OCI-M1 (cell line): ENCODE results near the gene IL3RA.

Source experiments
- DNase-seq: peaks from one replicate; lab custom pipeline; 2025; lab: John Stamatoyannopoulos, UW

The IL3RA gene

DNA sequence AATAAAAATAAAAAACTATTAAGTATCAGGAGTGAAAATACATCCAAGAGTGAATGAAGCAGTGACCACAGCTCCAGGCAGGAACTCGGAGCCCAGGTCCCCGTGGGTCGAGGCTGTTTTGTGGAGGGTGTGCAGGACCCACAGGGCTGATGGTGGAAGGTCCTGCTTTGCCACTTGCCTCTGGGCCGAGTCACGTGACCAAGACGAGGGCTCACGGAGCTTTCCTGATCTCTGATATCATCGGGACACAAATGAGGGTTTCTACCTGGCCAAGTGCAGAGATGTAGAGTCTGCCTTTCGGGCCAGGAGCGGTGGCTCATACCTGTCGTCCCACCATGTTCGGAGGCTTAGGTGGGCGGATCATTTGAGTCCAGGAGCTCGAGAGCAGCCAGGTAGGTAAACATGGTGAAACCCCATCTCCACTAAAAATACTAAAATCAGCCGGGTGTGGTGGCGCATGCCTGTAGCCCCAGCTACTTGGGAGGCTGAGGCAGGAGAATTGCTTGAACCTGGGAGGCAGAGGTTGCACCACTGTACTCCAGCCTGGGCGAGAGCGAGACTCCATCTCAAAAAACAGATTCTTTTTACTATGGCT, 48.2 kb downstream of the IL3RA start:
- no peak for DNase-seq

DNA sequence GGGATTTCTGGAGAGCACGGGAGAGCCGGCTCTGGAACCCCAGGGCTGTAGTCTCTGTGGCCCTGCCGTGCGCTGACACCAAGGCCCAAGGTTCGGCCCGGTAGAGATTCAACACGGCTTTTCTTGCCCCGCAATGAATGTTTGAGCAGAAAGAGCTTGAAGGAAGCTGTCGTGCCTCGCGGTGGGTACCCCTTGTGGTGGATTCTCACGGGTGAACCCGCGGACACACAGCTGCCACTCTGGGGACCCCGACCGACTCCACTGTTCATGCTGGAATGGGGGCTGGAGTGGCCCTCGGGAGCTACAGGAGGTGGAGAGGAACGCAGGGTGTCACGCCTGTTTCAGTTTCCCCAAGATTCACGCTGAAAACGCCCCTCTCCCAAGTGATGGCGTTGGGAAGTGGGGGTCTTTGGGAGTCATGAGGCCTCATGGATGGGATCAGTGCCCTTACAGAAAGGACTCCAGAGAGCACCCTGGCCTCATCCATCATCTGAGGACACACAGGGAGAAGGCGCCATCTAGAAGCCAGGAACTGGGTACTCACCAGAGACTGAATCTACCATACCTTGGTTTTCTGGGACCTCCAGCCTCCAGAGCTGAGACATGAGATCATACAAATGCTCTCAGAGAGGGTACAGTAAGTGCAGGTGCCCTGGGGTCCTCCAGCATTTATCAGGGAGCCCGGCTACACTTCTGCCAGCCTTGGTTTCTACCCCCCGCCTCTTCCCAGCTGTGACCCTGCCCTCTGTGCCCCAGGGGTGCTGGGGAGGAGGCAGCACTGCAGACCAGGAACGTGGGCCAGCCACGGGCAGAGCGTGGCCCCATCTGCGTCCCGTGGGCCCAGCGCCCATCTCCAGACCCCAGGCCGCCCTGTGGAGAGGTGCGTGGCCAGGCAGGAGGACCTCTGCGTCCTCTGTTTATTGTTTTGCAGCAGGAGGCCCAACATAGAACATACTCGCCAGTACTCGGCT, 49.0 kb downstream of the IL3RA start:
- DNase-seq = no peak

DNA sequence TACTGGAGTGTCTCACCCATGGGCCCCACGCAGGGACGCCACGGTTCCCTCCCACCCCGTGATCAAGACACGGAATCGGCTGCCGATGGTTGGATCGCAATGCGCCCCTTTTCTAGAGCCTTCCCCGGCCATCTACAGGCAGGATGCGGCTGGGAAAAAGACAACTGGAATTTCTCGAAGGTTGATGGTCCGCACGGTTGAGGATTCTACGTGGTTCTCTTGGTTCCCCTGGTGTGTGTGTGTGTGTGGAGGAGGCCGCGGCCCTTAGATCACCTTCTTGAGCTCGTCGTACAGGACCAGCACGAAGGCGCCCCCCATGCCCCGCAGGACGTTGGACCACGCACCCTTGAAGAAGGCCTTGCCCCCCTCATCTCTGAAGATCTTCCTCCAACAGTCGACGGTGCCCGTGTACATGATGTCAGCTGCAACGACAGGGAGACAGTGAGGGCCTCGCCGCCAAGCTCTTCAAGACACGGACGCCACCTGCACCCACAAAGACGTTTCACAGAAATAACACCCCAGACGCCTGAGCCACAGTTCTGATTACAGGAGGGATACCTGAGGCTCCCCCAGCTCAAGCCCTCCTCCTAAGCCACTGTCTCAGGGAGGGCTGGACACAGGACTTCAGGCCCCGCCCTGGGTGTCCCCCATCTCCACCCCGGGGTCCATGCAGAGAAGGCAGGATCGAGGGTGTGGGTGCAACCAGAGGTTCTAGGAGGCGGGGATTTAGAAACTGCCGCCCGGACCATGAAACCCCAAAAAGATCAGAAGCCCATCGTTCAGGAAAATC, 49.9 kb downstream of the IL3RA start:
- DNase-seq = no peak

DNA sequence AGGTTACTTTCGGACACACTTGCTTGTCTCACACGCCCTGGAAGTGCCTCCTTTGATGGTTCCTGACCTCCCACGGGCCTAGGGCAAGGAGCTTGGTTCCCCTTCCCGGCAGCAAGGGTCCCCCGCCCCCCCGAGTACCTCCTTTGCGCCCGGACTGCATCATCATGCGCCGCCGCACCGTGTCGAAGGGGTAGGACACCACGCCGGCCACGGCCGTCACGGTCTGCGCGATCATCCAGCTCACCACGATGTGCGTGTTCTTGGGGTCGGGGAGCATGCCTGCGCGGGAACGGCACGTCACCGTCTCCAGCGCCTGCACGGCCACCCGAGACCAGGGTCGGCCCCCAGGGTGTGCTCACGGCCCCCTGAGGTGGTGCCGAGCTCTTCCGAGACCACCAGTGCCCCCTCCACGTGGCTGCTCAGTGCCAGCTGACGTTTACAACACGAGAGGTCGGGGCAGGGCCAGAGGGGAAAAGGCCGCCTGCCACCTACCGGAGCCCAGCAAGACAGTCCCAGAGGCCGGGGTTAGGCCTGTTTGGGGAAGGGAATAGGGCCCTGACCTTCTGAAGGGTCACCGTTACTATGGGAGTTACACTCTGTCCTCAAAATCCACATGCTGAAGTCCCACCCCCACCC, 50.7 kb downstream of the IL3RA start:
- DNase-seq = no peak

DNA sequence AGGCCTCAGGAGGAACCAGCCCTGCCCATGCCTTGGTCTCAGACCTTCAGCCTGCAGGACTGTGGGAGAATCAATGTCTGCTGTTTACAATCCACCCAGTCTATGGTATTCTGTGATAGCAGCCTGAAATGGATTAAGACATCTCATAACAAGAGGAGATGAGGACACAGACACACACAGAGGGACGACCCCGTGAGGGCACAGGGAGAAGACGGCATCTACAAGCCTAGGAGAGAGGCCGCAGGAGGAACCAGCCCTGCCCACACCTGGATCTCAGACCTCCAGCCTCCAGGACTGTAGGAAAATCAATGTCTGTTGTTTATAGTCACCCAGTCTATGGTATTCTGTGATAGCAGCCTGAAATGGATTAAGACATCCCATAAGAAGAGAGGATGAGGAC, 52.1 kb downstream of the IL3RA start:
- DNase-seq = no peak

DNA sequence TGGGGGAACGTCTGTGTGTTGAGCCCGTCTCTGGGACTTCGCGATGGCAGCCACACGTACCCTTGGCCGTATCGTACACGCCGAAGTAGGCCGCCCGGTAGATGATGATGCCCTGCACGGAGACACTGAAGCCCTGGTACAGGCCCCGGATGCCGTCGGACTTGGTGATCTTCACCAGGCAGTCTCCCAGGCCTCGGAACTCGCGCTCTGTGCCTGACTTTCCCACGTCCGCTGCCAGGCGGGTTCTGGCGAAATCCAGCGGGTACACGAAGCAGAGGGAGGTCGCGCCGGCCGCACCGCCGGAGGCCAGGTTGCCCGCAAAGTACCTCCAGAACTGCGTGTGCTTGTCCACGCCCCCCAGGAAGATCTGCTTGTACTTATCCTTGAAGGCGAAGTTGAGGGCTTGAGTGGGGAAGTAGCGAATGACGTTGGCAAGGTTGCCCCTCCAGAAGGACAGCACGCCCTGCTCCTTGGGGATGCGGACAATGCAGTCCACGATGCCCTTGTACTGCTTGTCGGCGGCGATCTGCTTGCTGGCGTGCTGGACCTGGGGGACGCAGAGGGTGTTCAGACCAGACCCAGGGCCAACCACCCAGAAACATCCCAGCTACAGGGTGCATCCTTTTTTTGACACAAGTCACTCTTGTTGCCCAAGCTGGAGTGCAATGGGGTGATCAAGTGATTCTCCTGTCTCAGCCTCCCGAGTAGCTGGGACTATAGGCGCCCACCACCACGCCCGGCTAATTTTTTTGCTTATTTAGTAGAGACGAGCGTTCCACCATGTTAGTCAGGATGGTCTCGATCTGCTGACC, 52.8 kb downstream of the IL3RA start:
- DNase-seq = no peak

DNA sequence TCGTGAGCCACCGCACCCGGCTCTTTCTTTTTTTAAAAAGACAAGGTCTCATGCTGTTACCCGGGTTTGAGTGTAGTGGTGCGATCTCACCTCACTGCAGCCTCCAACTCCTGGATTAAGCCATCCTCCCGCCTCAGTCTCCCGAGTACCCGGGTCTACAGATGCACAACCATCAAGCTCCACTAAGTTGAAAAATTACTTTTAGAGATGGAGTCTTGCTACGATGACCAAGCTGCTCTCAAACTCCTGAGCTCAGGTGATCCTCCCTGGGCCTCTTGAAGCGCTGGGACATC, 53.4 kb downstream of the IL3RA start:
- DNase-seq = no peak

DNA sequence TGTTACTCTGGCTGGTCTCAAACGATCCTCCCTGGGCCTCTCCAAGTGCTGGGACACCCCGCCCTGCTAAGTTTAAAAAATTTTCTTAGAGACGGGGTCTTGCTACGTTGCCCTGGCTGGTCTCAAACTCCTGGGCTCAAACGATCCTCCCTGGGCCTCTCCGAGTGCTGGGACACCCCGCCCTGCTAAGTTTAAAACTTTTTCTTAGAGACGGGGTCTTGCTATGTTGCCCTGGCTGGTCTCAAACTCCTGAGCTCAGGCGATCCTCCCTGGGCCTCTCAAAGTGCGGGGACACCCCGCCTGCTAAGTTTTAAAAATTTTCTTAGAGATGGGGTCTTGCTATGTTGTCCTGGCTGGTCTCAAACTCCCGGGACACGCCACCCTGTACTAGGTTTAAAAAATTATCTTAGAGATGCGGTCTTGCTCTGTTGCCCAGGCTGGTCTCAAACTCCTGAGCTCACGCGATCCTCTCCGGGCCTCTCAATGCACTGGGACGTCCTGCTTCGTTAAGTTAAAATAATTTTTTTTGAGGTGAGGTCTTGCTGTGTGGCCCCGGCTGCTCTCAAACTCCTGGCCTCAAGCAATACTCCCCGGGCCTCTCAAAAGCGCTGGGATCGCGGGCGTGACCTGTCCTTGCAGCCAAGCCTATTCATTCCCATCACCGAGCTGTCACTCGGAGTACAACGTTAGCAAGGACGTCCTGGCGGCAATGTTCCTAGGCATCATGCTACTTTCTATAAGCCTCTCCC, 54.2 kb downstream of the IL3RA start:
- DNase-seq = no peak

DNA sequence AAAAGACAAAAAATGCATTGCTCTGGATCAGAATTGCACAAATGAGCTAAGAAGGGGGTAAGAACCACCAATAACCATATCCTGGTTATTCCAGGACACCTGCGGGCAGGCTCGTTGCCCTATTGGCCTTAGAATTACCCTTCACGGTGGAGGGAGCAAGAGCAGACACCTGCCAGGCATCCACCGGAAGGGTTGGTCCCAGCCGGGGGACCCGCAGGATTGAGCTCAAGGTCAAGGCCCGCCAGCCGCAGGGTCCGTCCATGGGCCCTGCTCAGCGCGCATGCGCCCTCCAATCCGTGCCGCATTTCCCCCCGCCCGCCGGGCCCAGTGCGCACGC, 54.8 kb downstream of the IL3RA start:
- DNase-seq = no peak

DNA sequence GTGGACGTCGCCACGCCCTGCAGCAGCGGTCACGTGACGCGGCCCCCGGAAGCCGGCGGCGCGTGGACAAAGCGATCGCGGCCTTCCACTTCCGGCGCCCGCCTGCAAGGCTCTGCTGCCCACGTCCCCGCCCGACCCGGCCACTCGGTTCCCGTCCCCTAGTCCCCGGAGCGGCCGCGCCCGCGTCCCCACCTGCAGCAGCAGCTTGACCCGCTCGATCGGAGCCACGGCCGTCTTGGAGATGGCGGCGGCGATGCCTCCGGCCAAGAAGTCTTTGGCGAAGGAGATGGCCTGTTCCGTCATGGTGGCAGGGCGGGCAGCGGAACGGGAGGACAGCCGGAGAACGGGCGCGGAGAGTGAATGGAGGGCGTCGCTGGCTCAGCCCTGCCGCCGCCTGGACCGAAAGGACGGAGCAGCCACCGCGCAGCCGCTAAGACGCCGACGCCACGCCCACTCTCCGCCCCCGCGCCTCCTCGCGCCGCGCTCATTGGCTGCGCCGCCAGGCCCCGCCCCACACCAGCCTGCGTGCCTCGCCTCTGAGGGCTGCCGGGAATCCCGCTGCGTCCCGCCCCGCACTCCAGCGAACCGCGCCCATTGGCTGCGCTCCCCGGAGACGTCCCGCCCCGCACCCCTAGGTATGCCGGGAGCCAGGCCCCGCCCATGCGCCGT, 55.3 kb downstream of the IL3RA start, which contains the start of gene SLC25A6:
TSS of gene SLC25A6 (minus strand) at position 407 of the 669 bp plus-strand sequence. CDS start at position 303, 104 bp downstream.
- DNase-seq = no peak

DNA sequence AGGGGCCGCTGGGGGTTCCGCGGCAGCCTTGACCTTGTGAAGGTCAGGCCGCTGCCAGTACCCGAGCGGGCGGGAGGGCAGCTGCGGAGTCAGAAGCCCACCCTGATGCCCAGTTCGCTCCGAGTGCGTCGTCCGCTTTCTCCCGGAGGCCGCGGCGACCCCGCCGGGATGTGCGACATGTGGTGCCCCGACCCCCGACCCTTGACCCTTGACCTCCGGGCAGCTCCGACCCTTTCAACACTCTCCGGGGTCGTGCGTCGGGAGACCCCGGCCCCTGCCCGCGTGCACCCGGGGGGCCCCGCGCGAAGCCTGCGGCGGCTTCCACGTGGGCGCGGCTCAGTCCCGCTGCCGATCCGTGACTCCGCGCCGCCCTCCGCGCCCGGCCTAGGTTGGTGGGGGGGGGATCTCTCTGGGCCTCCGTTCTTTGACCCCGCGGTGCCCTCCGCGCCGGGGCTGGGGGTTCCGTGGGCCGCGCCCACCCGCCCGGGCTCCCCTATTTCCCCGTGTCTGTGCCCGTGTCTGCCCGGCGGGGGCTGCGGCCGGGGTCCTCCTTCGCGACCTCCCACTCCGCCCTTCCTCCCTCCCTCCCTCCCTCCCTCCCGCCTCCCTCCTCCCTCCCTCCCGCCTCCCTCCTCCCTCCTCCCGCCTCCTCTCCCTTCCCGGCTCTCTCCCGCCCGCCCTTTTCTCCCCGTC, 55.9 kb downstream of the IL3RA start:
- DNase-seq = no peak

DNA sequence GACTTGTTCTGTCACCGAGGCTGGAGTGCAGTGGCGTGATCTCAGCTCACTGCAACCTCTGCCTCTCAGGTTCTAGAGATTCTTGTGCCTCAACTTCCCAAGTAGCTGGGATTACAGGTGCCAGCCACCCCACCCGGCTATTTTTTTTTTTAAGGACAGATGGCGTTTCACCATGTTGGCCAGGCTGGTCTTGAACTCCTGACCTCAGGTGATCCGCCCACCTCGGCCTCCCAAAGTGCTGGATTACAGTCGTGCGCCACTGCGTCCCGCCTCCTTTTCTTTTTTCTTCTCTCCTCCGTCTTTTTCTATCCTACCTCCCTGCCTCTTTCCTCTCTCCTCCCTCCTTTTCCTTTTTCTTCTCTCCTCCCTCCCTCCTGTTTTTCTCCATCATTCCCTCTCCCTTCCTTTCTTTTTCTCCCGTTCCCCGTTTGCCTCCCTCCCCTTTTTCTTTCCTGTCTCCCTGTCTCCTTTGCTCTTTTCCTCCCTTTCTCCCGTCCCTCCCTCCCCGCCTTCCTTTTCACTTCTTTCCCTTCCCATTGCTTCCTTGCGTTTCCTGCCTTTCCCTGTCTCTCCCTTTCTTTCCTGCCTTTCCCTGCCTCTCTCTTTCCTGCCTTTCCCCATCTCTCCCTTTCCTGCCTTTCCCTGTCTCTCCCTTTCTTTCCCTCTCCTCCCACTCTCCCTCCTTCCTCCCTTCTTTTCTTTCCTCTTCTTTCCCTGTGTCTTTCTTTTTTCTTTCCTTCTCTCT, 57.5 kb downstream of the IL3RA start:
- DNase-seq = no peak

DNA sequence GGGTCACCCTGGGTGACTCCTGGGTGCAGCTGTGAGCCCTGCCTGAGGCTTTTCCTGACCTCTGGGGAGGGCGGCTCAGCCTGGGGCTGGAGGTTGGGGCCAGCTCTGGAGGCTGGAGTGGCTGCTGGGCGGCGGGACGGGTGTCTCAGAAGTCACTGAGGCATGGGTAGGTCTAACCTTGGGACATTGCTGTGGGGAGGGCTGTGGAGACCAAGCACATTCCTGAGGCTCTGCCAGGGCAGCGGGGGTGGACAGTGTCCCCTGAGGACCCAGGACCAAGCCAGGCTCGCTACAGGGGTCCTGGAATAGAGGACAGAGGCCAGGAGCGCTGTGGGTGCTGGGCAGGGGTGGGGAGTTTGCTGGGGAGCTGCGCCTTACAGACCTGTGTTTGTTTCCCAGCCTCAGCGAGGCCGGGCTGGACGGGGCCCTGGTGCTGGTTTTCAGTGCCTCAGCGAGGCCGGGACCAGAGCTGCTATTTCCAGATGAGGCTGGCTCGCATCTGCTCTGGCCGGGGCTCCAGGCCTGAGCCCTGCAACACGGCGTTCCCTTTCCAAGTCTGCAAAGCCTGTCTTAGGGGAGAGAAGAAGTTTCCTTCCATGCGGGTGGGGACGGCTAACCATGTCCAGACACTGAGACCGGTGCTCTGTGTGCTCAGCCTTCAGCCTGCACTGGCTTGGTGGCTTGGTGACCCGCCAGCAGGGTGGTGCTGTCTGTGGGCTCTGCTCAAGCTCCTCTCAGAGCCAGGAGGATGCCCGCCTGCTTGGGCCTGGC, 58.3 kb downstream of the IL3RA start:
- DNase-seq = no peak

DNA sequence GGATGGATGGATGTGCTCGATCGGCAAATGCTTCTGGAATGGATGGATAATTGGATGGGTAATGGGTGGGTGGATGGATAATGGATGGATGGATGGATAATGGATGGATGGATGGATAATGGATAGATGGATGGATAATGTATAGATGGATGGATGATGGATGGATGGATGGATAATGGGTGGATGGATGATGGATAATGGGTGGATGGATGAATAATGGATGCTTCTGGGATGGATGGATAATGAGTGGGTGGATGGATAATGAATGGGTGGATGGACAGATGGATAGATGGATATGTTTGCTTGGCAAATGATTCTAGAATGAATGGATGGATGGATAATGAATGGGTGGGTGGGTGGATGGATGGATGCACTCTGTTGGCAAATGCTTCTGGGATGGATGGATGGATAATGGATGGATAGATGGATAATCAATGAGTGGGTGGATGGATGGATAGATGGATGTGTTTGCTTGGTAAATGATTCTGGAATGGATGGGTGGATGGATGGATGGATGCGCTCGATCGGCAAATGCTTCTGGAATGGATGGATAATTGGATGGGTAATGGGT, 59.1 kb downstream of the IL3RA start:
- no peak for DNase-seq

DNA sequence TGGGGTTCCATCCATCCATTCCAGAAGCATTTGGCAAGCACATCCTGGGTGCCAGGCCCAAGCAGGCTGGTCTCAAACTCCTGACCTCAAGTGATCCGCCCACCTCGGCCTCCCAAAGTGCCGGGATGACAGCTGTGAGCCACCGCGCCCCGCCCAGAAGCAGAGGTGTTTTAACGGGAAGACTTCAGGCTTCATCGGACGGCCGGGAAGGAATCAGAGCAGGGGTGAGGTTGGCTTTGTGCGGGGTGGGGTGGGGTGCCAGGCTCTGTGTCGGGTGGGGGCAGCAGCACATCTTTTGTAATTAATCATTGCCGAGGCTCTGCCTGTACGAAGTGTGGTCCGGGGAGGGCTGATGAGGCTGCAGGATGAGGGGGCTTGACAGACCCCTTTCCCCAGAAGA, 60.4 kb downstream of the IL3RA start:
- no peak for DNase-seq

DNA sequence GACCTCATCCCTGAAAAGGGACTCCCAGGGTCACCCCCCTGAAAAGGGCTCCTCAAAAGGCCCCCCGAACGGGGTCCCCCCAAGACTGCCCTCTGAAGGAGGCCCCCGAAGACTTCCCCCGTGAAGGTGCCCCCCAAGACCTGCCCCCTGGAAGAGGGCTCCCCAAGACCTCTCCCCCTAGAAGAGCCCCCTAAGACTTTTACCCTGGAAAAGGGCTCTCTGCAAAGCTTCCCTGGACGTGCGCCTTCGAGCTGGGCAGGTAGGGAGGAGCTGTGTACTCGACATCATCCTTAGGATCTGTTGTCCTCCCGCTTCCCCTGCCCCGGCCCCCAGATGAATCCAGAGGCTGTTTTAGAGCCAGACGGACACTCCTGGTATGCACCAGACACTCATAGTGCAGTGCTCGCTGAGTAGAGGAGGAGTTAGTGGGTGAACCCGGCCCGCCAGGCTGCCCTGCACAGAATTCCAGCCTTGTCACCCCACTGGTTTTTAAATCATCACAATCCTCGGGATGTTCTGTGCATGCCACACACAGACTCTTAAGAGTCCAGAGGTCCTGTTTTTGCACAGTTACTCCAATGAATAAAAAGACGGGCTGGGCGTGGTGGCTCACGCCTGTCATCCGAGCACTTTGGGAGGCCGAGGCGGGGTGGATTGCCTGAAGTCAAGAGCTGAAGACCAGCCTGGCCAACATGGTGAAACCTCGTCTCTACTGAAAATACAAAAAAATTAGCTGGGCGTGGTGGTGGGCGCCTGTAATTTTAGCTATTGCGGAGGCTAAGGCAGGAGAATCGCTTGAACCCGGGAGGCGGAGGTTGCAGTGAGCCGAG, 61.1 kb downstream of the IL3RA start:
- DNase-seq = no peak
